ENCODE measurements around the gene NFKBIL1.
"Not testable (repeated sequence)": the region's sequence is repeated elsewhere in the genome, so short reads cannot be mapped to it uniquely, and the experiment has no call there.

GRCh38 chr6:31590691-31591090 is 43.3 kb downstream of the NFKBIL1 start:
- TF ChIP-seq, protein P1, sequence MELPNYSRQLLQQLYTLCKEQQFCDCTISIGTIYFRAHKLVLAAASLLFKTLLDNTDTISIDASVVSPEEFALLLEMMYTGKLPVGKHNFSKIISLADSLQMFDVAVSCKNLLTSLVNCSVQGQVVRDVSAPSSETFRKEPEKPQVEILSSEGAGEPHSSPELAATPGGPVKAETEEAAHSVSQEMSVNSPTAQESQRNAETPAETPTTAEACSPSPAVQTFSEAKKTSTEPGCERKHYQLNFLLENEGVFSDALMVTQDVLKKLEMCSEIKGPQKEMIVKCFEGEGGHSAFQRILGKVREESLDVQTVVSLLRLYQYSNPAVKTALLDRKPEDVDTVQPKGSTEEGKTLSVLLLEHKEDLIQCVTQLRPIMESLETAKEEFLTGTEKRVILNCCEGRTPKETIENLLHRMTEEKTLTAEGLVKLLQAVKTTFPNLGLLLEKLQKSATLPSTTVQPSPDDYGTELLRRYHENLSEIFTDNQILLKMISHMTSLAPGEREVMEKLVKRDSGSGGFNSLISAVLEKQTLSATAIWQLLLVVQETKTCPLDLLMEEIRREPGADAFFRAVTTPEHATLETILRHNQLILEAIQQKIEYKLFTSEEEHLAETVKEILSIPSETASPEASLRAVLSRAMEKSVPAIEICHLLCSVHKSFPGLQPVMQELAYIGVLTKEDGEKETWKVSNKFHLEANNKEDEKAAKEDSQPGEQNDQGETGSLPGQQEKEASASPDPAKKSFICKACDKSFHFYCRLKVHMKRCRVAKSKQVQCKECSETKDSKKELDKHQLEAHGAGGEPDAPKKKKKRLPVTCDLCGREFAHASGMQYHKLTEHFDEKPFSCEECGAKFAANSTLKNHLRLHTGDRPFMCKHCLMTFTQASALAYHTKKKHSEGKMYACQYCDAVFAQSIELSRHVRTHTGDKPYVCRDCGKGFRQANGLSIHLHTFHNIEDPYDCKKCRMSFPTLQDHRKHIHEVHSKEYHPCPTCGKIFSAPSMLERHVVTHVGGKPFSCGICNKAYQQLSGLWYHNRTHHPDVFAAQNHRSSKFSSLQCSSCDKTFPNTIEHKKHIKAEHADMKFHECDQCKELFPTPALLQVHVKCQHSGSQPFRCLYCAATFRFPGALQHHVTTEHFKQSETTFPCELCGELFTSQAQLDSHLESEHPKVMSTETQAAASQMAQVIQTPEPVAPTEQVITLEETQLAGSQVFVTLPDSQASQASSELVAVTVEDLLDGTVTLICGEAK (IDR thresholded peaks at IDR 0.05; ENCODE audit: borderline replicate concordance) = not testable (repeated sequence)
- not testable (repeated sequence) for TF ChIP-seq EP300 (IDR thresholded peaks at IDR 0.05; ENCODE audit: borderline replicate concordance in 1 of 2, control insufficient read depth in 1 of 2, low read depth in 2 of 2, low read length in 2 of 2); SRF (IDR thresholded peaks at IDR 0.05; ENCODE audit: low read depth in 2 of 2, low read length in 2 of 2); ATF3 (IDR thresholded peaks at IDR 0.05; ENCODE audit: borderline replicate concordance, extremely low read depth, low read depth, low read length); ATF7 (IDR thresholded peaks at IDR 0.05; ENCODE audit: low read depth); MYC (IDR thresholded peaks at IDR 0.05; ENCODE audit: insufficient read depth, insufficient read length, insufficient replicate concordance, low read length, severe bottlenecking); POLR2AphosphoS2 (IDR thresholded peaks at IDR 0.05; ENCODE audit: low read depth, low read length); HDGF (IDR thresholded peaks at IDR 0.05); CTCF (IDR thresholded peaks at IDR 0.05 in 2 of 3, conservative IDR thresholded peaks at IDR 0.05 in 1 of 3; ENCODE audit: control insufficient read depth in 2 of 3, extremely low read depth in 1 of 3, insufficient read depth in 1 of 3, low read depth in 3 of 3, low read length in 3 of 3); POLR2A (IDR thresholded peaks at IDR 0.05; ENCODE audit: low read depth, low read length); POLR2AphosphoS5 (IDR thresholded peaks at IDR 0.05; ENCODE audit: low read length); ESRRA (IDR thresholded peaks at IDR 0.05; ENCODE audit: low read length)
- TF ChIP-seq, protein P2, sequence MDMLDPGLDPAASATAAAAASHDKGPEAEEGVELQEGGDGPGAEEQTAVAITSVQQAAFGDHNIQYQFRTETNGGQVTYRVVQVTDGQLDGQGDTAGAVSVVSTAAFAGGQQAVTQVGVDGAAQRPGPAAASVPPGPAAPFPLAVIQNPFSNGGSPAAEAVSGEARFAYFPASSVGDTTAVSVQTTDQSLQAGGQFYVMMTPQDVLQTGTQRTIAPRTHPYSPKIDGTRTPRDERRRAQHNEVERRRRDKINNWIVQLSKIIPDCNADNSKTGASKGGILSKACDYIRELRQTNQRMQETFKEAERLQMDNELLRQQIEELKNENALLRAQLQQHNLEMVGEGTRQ (IDR thresholded peaks at IDR 0.05; ENCODE audit: borderline replicate concordance, low read depth, low read length) = not testable (repeated sequence)
